GM13976 (cell line): ENCODE data around the gene SDK1.

Experiments
- DNase-seq: peaks from one replicate; pipeline ENCODE4 v3.0.0; 2012; ENCODE audit warnings: low spot score
- in situ Hi-C: fragments of 300-500 bp; cut with MboI; formaldehyde crosslinking; loops from one replicate; pipeline ENCODE4 v1.12.0; 2022; ENCODE audit warnings: low sequenced_read_pairs, mixed read lengths, inconsistent platforms; ENCODE audit not compliant: unreplicated experiment
- TF ChIP-seq, protein P1 (sequence below): IDR thresholded peaks from 2 replicates; pipeline ENCODE4 v1.5.1; 2012; ENCODE audit warnings: borderline replicate concordance, mild to moderate bottlenecking; ENCODE audit not compliant: insufficient read depth; ENCODE audit errors: extremely low read depth, missing control alignments, control extremely low read depth

SDK1 gene

DNA sequence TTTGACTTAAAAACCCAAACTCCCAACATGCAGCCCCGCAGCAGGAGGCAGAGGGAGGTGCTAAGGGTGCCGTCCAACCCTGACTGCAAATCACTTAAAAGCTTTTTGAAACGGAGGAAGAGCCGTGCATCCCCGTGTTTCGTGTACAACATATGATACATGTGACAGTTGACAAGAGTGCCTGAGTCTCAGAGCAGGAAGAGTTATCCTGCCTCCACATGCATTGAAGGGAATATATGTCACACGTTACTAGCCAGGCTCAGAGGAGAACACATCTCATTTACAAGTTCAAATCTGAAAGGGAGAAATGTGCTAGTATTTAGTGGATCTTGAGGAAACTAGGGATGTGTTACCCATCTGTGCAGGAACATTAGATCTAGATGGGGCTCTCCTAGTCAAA is 69.9 kb downstream of the SDK1 start:
- no peak for DNase-seq
- in situ Hi-C loops = no loop called here
- TF ChIP-seq, protein P1, sequence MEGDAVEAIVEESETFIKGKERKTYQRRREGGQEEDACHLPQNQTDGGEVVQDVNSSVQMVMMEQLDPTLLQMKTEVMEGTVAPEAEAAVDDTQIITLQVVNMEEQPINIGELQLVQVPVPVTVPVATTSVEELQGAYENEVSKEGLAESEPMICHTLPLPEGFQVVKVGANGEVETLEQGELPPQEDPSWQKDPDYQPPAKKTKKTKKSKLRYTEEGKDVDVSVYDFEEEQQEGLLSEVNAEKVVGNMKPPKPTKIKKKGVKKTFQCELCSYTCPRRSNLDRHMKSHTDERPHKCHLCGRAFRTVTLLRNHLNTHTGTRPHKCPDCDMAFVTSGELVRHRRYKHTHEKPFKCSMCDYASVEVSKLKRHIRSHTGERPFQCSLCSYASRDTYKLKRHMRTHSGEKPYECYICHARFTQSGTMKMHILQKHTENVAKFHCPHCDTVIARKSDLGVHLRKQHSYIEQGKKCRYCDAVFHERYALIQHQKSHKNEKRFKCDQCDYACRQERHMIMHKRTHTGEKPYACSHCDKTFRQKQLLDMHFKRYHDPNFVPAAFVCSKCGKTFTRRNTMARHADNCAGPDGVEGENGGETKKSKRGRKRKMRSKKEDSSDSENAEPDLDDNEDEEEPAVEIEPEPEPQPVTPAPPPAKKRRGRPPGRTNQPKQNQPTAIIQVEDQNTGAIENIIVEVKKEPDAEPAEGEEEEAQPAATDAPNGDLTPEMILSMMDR = no peak

DNA sequence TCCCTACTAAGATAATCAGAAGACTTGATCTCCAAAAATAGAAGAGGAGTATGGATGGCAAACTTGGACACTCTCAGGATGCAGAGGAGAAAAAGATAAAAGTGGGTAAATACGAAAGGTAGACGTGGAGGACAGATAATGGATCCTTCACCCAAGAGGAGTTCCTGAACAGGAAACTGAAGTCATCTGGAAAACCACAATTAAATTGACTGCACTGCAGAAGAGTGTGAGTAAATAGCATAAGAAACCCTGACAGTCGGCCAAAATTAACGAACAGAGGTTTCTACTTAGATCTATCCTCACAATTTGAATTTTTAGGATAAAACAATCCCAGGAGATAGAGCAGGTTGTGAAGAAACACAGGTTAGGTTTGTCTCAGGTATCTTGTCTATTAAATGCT is 70.5 kb downstream of the SDK1 start:
- in situ Hi-C loops = no loop called here
- no peak for DNase-seq
- TF ChIP-seq, protein P1 = no peak

DNA sequence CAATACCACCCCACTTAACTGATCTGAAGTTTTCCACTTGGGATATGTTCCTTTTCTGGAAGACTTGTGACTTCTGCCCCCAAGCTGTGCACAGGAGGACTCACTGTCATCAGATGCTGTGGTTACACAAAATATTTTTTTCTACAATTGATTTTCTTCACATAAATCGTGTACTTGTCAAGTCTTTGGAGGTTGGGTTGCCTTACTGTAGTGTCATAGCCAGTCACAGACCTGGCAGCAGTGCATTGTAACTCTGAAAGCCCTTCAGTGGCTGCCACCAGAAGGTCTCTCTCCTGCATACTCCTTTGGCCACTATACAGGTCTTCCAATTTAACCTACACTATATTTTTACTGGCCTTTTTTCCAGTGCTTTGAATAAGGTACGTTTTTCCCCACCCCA is 73.2 kb downstream of the SDK1 start:
- DNase-seq = no peak
- in situ Hi-C loops = no loop called here
- TF ChIP-seq, protein P1 = no peak

DNA sequence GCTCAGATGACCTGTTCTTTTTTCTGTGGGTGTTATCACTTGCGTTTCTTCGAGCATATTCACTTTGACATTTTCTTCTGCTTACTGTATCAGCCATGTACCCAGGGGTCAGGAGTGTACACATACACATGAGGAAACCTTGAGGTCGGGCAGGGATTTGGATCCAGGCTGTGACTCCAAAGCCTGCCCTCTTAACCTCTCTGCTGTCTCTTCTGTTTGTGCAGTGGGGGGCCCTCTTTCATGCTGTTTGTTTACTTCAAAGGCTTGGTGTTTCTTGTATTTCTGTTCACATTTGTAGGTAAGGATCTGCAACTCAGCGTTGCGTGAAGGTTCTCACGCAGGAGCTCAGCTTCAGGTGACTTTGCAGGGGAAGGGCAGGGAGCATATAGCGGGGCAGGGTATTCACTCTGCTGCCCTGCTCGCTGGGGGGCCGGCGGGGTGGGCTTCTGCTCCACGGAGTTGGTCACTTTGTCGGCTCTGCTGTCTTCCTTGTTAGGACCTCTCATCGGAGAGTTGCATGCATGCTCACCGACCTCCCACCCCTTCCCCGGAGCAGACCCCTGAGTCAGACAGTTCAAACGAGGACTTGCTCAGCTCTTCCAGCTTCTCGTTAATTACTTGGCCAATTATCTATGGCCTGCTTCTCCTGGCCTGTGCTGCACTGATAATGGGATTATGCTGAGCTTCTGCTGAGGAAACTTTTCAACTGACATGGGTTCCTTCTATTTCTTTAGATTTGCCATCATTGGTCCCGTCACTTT is 77.5 kb downstream of the SDK1 start:
- DNase-seq = no peak
- in situ Hi-C loops = no loop called here
- TF ChIP-seq, protein P1 = no peak

DNA sequence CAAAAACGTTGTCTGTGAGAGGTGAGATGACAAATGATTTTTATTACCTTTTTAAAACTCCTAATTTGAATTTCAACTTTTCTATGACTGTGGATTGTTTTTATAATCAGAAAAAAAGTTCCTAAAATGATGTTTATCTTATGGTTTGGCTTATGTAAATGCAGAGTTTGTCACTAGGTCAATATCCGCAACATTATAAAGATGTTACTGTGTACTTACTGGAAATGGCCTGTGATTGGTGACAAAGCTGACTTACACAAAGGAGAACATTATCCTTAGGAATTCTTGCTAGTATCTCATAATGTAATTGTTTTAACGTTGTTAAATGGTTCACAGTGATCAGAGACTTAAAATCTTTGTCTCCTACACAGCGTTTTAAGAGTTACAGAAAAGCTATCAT is 79.0 kb downstream of the SDK1 start:
- DNase-seq = no peak
- TF ChIP-seq, protein P1 = no peak
- in situ Hi-C loops = no loop called here

DNA sequence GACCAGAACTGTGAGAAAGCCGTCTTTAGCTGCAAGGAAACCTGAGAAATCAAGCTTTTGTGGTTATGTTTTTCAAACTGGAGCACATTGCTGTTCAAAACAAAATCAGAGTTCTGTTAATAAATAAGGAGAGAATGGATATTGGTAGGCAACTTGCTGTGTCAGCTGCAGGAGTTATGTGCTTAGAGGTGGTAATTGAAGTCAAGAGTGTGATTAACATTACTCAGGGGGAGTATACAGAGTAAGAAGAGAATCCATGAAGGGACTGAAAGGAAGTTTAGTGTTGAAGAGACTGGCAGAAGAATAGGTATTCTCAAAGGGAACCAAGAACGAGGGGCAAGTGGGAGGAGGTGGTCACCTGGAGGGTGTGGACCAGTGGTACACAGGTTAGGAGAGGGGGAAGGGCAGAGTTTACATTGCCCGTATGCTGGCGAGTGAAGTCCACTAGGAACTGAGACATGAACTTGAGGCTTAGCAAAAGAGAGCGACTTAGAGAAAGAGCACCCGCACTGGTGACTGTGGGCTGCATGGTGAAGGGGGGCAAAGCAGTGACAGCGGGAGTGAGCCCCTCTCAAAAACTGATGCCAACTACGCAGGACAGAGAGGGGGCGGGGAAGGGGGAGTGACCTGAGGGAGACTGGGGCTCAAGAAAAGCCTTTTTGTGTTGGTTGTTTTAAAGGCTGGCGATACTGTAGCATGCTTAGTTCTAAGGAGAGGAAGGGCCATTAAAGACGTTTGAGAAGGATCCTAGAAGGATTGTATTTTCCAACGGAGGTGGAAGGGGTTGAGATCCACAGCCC is 80.0 kb downstream of the SDK1 start:
- in situ Hi-C loops = no loop called here
- DNase-seq = no peak

More for the DNA sequence above, 80.0 kb downstream of the SDK1 start:
- TF ChIP-seq, protein P1 = no peak
